Activated naive CD8-positive, alpha-beta T cell (primary cell): ENCODE measurements around the gene DND1.
"Not testable (repeated sequence)": the region's sequence is repeated elsewhere in the genome, so short reads cannot be mapped to it uniquely, and the experiment has no call there.

Experiments
- H3K27ac Mint-ChIP-seq: one replicate; pipeline ENCODE4 v1.8.0; 2021; ENCODE audit warnings: mixed read lengths
- H3K27me3 Mint-ChIP-seq: one replicate; pipeline ENCODE4 v1.8.0; 2021; ENCODE audit warnings: mixed read lengths
- H3K36me3 Mint-ChIP-seq: one replicate; pipeline ENCODE4 v1.8.0; 2021; ENCODE audit warnings: mixed read lengths
- H3K4me1 Mint-ChIP-seq: one replicate; pipeline ENCODE4 v1.8.0; 2021; ENCODE audit warnings: low read depth, mixed read lengths
- H3K4me3 Mint-ChIP-seq: one replicate; pipeline ENCODE4 v1.8.0; 2021; ENCODE audit warnings: mild to moderate bottlenecking, mixed read lengths
- H3K9me3 Mint-ChIP-seq: one replicate; pipeline ENCODE4 v1.8.0; 2021; ENCODE audit warnings: low read depth, mixed read lengths

The DND1 gene

DNA sequence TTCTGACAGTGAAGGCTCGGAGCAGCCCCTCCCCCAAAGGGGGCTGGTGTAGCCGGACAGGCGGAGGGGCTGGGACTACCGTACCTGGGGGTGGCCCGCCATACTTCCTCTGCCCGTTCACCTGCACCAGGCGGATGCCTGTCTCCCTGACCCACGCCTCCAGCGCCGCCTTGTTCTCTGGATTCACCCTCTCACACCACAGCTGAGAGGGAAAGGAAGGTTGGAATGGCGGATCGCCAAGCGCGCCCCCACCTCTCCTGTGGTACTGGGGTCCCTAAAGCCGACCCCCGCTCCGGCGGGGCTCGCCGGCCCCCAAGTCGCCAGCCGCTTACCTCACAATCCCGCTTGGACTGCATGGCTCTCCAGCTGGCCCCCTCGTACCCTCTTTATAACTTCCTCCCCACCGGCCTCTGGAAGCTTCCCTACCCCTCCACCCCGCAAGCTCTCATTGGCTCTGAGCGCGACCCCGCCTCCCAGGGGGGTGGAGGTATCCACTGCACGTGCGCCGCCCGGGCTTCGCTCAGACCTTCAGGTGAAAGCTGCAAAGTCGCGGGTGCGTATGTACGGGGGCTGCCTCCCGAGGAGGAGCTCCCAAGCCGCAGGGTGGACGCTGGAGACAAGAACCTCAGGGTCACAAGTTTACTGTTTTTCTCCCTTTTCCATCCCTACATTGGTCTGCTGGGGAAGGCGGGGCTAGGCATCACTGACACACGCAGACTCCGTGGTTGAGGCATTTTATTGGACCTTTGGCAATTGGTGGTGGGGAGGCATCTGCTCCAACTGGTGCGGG lies at the start of gene DND1:
Gene DND1, minus strand, starts transcription at position 390 of the 790 bp plus-strand sequence. Its CDS starts 34 bp downstream, at position 356.
- no peak within 1 kb of the TSS for H3K4me3 Mint-ChIP-seq
- peaks cover 4% of the 10 kb centered on the region for H3K4me1 Mint-ChIP-seq
- no peaks in the 10 kb centered on the region for H3K9me3 Mint-ChIP-seq
- peaks cover 6% of the 10 kb centered on the region for H3K36me3 Mint-ChIP-seq
- no peaks in the 10 kb centered on the region for H3K27me3 Mint-ChIP-seq
- no peak within 1 kb of the TSS for H3K27ac Mint-ChIP-seq

DNA sequence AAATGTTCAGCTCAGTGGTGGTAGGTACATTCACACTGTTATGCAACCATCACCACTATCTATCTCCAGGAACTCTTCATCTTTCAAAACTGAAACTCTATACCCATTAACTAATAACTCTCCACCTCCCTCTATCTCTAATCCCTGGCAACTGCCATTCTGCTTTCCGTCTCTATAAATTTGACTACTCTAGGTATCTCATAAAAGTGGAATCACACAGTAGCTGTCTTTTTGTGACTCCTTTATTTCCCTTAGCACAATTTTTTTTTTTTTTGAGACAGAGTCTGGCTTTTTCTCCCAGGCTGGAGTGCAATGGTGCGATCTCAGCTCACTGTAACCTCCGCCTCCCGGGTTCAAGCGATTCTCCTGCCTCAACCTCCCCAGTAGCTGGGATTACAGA lies 48.0 kb upstream of the DND1 start:
- H3K9me3 Mint-ChIP-seq, H3K27me3 Mint-ChIP-seq, H3K4me1 Mint-ChIP-seq, H3K36me3 Mint-ChIP-seq, H3K4me3 Mint-ChIP-seq, H3K27ac Mint-ChIP-seq: not testable (repeated sequence)

DNA sequence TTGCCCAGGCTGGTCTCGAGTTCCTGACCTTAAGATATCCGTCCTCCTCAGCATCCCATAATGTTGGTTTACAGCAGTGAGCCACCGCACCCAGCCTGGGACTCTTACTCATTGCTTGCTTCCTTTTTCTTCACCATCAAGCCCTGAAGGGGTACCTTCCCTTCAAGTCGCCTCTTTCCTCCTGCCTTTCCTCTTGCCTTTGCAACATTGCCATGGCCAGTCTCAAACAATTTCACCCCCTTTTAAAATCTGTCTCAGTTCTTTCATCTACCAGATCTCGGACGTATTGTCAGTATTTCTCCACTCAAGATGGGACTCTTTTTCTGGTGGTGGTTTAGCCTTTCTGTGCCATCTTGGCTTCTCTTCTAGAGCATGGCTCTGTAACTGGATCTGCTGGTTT lies 47.4 kb upstream of the DND1 start:
- H3K4me3 Mint-ChIP-seq, H3K9me3 Mint-ChIP-seq, H3K4me1 Mint-ChIP-seq, H3K27me3 Mint-ChIP-seq, H3K36me3 Mint-ChIP-seq, H3K27ac Mint-ChIP-seq: not testable (repeated sequence)

DNA sequence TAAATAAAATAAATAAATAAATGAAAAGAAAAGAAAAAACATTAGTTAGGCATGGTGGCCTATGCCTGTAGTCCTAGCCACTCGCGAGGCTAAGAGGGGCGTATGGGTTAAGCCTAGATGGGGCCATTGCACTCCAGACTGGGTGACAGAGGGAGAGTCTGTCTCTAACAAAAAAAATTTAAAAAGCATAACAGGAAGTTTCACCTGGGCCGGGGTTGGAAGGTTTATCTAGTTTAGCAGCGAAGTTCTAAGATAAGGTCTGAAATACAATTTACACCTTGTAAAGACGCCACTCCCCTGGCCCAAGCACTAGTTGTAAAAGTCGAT lies 44.9 kb upstream of the DND1 start:
- H3K4me3 Mint-ChIP-seq = no peak overlapping the region
- no peak overlapping the region for H3K27ac Mint-ChIP-seq
- H3K36me3 Mint-ChIP-seq = no peaks in the 10 kb centered on the region
- peaks cover 5% of the 10 kb centered on the region for H3K27me3 Mint-ChIP-seq
- H3K4me1 Mint-ChIP-seq = peaks cover 2% of the 10 kb centered on the region
- H3K9me3 Mint-ChIP-seq = no peaks in the 10 kb centered on the region

DNA sequence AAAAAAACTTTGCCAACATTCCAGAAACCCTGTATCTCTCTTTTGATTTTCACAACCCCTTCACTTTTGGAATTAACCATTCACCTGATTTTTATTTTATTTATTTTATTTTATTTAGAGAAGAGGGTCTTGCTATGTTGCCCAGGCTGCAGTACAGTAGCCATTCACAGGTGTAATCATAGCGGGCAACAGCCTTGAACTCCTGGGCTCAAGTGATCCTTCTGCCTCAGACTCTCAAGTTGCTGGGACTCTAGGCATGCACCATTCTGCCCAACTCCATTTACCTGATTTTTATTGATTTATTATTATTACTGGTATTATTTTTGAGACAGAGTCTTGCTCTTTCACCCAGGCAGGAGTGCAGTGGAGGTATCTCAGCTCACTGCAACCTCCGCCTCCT lies 42.9 kb upstream of the DND1 start:
- not testable (repeated sequence) for H3K4me1 Mint-ChIP-seq, H3K36me3 Mint-ChIP-seq, H3K27me3 Mint-ChIP-seq, H3K4me3 Mint-ChIP-seq, H3K27ac Mint-ChIP-seq, H3K9me3 Mint-ChIP-seq

DNA sequence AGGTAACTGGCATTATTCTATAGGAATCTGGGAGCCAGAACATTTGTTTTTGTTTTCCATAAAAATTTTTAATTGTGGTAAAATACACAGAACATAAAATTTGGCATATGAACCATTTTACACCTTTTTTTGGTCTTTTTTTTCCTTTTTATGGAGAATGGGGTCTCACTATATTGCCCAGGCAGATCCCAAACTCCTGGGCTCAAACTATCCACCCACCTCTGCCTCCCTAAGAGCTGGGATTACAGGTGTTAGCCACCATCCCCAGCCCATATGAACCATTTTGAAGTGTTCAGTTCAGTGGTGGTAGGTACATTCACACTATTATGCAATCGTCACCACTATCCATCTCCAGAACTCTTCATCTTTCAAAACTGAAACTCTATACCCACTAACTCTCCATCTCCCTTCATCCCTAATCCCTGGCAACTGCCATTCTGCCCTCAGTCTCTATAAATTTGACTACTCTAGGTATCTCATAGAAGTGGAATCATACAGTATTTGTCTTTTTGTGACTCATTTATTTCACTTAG lies 40.3 kb upstream of the DND1 start:
- Mint-ChIP-seq H3K4me1 (peaks cover 19% of the 10 kb centered on the region), H3K9me3 (no peaks in the 10 kb centered on the region)

DNA sequence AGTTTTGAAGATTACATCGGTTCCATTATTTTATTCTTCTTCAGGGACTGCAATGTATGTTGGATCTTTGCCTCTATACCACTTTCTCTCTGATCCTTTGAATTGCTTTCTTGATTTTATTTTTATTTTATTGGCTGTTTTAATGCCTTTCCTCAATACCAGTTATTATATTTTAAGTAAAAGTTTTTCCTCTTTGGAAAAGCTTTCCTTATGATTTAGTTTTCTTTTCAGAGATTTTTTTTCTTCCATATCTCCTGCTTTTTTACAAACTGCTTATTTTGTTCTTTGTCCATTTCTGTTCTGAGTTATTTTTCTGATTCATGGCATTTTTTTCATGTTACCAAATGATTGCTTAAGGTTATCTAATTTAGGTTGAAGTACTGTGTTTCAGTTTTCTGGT lies 38.4 kb upstream of the DND1 start:
- H3K36me3 Mint-ChIP-seq = no peaks in the 10 kb centered on the region
- peak overlapping the region; percentile 98 for H3K4me3 Mint-ChIP-seq
- no peaks in the 10 kb centered on the region for H3K9me3 Mint-ChIP-seq
- no peaks in the 10 kb centered on the region for H3K27me3 Mint-ChIP-seq
- peak overlapping the region; percentile 95 for H3K27ac Mint-ChIP-seq
- H3K4me1 Mint-ChIP-seq = peaks cover 19% of the 10 kb centered on the region

More for the DNA sequence above, 40.3 kb upstream of the DND1 start:
- H3K4me3 Mint-ChIP-seq = no peak overlapping the region
- H3K27me3 Mint-ChIP-seq = no peaks in the 10 kb centered on the region
- no peaks in the 10 kb centered on the region for H3K36me3 Mint-ChIP-seq
- H3K27ac Mint-ChIP-seq = no peak overlapping the region

DNA sequence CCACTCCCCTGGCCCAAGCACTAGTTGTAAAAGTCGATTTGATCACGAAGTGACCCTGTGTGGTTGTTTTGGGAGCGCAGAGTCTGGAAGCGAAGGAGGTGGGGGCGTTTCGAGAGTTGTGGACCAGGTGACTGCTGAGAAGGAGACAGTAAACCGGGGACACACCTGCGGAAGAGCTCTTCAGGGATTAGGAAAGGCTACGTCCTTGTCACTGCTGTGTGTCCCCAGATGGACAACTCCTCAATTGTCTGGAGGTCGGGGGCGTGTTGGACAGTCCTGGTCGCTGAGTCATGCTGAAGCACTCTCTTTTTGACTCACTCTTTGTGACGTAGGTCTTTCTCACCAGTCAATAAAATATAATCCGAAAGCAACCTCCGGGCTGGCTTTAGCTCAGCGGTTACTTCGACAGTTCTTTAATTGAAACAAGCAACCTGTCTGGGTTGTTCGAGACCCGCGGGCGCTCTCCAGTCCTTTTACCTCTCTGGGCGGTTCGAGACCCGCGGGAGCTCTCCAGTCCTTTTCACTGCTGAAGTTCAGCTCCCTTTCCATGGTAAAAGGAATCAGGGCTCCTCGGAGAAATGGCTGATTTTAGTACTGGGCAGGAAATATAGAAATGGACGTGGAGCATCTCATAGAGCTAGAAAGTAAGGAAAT lies 37.6 kb upstream of the DND1 start:
- no peaks in the 10 kb centered on the region for H3K9me3 Mint-ChIP-seq
- peaks cover 19% of the 10 kb centered on the region for H3K4me1 Mint-ChIP-seq
- peak overlapping the region; percentile 98 for H3K4me3 Mint-ChIP-seq

DNA sequence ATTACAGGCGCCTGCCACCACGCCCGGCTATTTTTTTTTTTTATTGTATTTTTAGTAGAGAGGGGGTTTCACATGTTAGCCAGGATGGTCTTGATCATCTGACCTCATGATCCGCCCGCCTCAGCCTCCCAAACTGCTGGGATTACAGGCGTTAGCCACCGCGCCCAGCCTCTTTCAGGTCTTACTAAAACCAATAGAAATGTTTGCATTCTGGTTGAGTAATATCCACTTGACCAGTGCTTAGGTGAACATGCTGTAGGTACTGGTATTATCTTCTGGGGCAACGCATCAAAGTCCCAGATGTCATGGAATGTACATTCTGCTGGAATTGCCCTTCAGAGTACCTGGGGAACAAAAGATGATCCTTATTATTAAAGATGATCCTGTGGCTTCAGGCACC lies 35.4 kb upstream of the DND1 start:
- peaks cover 19% of the 10 kb centered on the region for H3K4me1 Mint-ChIP-seq
- H3K27ac Mint-ChIP-seq = peak overlapping the region; percentile 46
- not testable (repeated sequence) for H3K36me3 Mint-ChIP-seq, H3K4me3 Mint-ChIP-seq, H3K9me3 Mint-ChIP-seq, H3K27me3 Mint-ChIP-seq

More for the DNA sequence above, 37.6 kb upstream of the DND1 start:
- H3K36me3 Mint-ChIP-seq = peaks cover 3% of the 10 kb centered on the region
- no peaks in the 10 kb centered on the region for H3K27me3 Mint-ChIP-seq
- peak overlapping the region; percentile 95 for H3K27ac Mint-ChIP-seq

DNA sequence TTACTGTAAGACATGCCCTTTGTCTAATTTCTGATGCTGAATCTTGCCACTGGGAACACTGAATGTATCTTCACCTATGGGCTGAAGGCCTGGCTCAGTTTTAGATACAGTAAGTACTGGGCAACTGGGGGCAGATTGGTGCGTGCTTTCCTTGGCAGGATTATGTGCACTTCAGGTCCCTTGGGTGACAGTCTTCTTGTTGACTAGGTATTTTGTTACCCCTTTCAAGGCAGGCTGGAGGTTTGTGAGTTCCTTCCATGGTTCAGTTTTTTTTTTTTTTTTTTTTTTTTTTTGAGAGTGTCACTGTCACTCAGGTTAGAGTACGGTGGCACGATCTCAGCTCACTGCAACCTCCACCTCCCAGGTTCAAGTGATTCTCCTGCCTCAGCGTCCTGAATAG lies 34.4 kb upstream of the DND1 start:
- H3K4me1 Mint-ChIP-seq = peaks cover 16% of the 10 kb centered on the region
- no peak overlapping the region for H3K4me3 Mint-ChIP-seq
- H3K27ac Mint-ChIP-seq = peak overlapping the region; percentile 52
- H3K27me3 Mint-ChIP-seq = no peaks in the 10 kb centered on the region
- peaks cover 7% of the 10 kb centered on the region for H3K36me3 Mint-ChIP-seq
- no peaks in the 10 kb centered on the region for H3K9me3 Mint-ChIP-seq

DNA sequence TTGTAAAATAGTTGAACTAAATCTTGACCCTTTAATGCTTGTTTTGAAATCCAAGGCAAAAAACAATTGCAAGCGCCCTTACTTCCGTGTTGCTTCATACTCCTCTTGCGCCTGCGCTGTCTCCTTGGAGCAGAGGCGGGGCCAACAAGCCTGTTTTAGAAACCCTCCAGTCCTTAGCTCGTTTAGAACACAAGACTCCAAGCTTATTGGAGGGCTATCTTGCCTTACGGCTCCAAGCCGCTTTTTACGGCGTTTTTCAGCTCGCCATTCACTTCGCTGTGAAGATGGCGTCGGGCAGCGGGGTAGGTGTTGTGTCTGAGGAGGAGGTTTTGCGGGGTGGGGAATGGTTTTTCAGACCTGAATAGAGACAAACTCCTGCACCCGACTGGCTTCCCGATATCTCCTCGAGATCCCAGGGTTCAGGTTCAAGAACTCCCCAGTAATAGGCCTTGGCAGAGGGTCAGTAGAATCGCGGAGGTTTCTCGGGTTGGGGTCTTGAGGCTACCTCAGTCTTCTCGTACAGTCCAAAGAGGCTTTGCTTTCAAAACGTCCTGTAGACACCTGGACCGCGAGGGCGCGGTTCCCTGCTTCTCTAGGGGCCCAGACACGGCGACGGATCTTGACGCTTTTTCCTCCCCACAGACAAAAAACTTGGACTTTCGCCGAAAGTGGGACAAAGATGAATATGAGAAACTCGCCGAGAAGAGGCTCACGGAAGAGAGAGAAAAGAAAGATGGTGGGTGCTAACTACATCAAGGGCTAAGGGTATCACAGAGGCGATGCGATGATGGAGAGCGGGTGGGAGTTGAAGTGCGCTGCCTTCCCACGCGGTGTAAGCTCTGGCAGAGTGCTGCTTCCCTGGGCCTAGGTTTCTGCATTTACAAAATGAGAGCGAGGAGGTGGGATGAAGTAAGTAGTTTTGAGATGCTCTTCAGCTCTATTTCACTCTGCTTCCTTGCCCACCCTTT lies 27.1 kb upstream of the DND1 start, which contains the start of gene ZMAT2:
Gene ZMAT2, plus strand, starts transcription at position 271 of the 968 bp plus-strand sequence. Its CDS starts 14 bp downstream, at position 285.
- no peaks in the 10 kb centered on the region for H3K9me3 Mint-ChIP-seq
- peaks cover 16% of the 10 kb centered on the region for H3K36me3 Mint-ChIP-seq
- H3K27ac Mint-ChIP-seq = peak within 1 kb of the TSS; percentile 87
- H3K4me1 Mint-ChIP-seq = peaks cover 25% of the 10 kb centered on the region
- H3K27me3 Mint-ChIP-seq = no peaks in the 10 kb centered on the region
- H3K4me3 Mint-ChIP-seq = peak within 1 kb of the TSS; percentile 96

DNA sequence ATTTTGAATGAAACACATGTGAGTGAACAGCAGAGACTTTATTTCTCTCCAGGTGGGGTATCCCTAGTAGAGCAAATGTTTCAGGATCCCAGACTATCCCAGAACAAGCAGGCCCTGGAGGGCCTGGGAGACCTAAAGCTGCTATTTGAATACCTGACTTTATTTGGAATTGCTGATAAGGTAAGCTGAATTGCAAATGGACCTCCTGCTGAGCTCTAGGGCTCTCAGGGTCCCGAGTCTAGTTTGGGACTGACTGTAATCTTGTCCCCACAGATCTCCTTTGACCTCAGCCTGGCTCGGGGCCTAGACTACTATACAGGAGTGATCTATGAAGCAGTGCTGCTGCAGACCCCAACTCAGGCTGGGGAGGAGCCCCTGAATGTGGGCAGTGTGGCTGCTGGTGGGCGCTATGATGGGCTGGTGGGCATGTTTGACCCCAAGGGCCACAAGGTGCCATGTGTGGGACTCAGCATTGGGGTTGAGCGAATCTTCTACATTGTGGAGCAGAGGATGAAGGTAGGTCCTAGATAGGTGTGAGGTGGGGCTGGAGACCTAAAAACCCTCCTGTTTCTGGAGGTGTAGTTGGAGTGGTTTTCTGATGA lies 23.6 kb upstream of the DND1 start:
- Mint-ChIP-seq H3K9me3 (no peaks in the 10 kb centered on the region), H3K36me3 (peaks cover 13% of the 10 kb centered on the region), H3K27ac (no peak overlapping the region), H3K27me3 (no peaks in the 10 kb centered on the region), H3K4me1 (peaks cover 30% of the 10 kb centered on the region), H3K4me3 (no peak overlapping the region)

DNA sequence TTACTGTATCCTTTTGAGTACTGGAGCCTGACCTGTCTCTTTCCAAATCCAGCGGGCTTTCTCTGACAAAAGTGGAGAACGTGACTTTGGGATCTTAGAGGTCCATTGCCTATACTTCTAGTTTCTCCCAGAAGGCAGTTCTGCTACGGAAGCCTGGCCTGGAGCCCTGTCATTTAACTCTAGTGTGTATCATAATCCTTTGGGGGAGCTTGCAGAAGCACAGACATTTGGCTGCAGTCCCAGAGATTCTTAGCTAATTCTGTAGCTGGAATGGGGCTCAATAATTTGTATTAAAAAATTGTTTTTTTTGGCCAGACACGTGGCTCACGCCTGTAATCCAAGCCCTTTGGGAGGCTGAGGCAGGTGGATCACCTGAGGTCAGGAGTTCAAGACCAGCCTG lies 20.9 kb upstream of the DND1 start:
- Mint-ChIP-seq H3K36me3 (peaks cover 10% of the 10 kb centered on the region), H3K27me3 (no peaks in the 10 kb centered on the region), H3K4me1 (peaks cover 30% of the 10 kb centered on the region), H3K9me3 (no peaks in the 10 kb centered on the region), H3K4me3 (no peak overlapping the region), H3K27ac (no peak overlapping the region)
